IPS-15b (cell line): ENCODE data around the gene CCNL1.

Source experiments
- H3K27me3 ChIP-seq: one replicate; pipeline ENCODE4 v1.6.1; 2013; ENCODE audit warnings: low read length; ENCODE audit not compliant: control insufficient read depth, insufficient read depth
- H3K36me3 ChIP-seq: one replicate; pipeline ENCODE4 v1.6.1; 2013; ENCODE audit warnings: low read length; ENCODE audit not compliant: control insufficient read depth, insufficient read depth
- H3K4me1 ChIP-seq: one replicate; pipeline ENCODE4 v1.6.1; 2013; ENCODE audit warnings: mild to moderate bottlenecking, low read length; ENCODE audit not compliant: control insufficient read depth, insufficient read depth
- H3K4me3 ChIP-seq: one replicate; pipeline ENCODE4 v1.5.1; 2013; ENCODE audit warnings: low read depth, low read length
- H3K9ac ChIP-seq: one replicate; pipeline ENCODE4 v1.6.1; 2013; ENCODE audit warnings: low read depth, mild to moderate bottlenecking, low read length
- H3K9me3 ChIP-seq: one replicate; pipeline ENCODE4 v1.6.1; 2013; ENCODE audit warnings: mild to moderate bottlenecking, low read length; ENCODE audit not compliant: control insufficient read depth, insufficient read depth

The CCNL1 gene

DNA sequence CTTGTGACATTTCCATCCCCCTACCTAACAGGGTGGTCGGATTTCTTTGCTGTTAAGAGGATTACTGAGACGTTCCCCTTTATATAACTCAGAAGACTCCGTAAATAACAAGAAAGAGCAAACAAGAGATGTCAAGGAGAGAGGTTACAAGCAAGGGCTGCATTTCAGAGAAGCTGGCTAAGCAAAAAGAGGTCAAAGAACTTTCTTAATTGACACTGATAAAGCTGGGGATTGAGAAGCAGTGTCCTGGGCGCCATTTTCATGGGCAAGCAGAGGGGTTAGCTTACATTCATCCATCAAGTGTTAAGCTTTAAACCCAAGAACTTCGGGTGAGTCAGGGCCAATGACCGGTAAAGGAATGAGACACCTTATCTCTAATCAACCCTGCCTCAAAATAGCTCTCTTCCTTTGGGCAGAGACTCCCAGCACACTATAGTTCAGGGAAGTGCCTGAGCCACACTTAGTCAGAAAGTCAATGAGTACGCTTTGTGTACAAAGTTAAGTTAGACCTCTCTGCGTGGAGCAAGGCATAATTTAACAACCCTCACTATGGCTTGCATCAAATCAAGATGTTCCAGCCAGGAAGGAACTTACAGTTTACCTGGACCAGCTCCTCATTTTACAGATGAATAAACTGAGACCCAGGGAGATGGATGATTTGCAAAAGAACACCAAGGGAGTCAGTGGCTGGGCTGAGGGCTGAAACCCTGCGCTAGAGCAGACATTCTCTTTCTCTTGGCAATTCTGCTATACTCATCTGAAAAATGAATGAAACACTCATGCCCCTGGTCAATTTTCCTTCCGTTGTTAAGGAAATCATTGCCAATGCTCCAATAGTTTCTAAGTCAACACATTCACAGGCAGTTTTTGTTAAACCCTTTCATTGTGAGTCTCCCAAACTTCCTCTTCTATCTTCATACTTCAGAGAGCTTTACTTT, 44.6 kb downstream of the CCNL1 start:
- H3K4me1 ChIP-seq: peaks cover 3% of the 10 kb centered on the region
- no peaks in the 10 kb centered on the region for H3K36me3 ChIP-seq
- H3K4me3 ChIP-seq: no peak overlapping the region
- no peaks in the 10 kb centered on the region for H3K27me3 ChIP-seq
- no peaks in the 10 kb centered on the region for H3K9me3 ChIP-seq
- no peak overlapping the region for H3K9ac ChIP-seq

DNA sequence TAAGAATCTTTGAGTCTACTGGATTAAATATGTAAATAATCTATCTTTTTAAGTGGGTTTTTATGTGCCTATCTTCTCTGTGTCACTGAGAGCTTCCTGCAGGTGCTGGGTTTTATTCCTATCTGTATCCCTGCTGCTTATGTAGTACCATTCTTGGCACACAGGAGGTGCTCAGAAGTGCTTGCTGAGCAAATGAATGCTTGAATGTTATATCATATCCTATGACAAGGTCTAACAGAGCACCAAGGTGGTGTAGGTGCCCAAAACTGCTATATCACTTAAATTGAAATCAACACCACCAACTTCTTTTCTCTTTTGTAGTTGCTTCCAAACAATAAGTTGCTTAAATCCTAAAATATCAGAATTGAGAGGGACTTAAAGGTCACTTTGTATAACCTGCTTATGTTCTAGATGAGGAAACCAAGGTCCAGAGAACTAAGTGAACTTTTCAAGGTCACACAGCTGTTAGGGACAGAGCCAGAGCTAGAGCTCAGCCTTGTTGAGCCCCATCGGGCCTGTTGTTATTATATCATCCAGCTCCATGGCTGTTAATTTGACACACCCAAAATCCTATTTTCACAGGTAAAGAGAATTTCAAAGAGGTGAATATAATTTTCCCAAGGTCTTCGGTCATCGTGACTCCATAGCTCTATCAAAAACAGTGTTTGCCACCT, 46.0 kb downstream of the CCNL1 start:
- H3K9me3 ChIP-seq: no peaks in the 10 kb centered on the region
- no peak overlapping the region for H3K9ac ChIP-seq
- no peaks in the 10 kb centered on the region for H3K27me3 ChIP-seq
- peaks cover 3% of the 10 kb centered on the region for H3K4me1 ChIP-seq
- H3K36me3 ChIP-seq: no peaks in the 10 kb centered on the region
- H3K4me3 ChIP-seq: no peak overlapping the region

DNA sequence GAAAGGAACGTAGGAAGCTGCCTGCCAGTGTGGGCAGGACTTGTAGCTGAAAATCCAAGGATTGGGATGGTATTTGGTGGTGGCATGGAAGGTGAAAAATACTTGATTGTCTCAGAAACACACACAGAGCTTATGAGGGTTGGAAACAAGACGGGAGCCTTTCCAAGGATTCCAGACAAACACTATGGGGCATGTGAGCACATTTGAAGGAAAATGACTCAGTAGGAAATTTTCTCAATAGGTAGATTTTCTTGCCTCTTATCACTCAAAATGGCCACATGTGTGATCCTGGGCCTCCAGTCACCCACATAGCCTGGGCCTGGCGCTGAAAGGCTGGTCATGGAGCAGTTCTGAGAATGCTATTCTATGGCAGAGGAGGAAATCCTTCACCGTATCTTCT, 47.4 kb downstream of the CCNL1 start:
- H3K27me3 ChIP-seq: no peaks in the 10 kb centered on the region
- no peak overlapping the region for H3K9ac ChIP-seq
- no peaks in the 10 kb centered on the region for H3K9me3 ChIP-seq
- no peak overlapping the region for H3K4me3 ChIP-seq
- H3K4me1 ChIP-seq: peaks cover 3% of the 10 kb centered on the region
- no peaks in the 10 kb centered on the region for H3K36me3 ChIP-seq

DNA sequence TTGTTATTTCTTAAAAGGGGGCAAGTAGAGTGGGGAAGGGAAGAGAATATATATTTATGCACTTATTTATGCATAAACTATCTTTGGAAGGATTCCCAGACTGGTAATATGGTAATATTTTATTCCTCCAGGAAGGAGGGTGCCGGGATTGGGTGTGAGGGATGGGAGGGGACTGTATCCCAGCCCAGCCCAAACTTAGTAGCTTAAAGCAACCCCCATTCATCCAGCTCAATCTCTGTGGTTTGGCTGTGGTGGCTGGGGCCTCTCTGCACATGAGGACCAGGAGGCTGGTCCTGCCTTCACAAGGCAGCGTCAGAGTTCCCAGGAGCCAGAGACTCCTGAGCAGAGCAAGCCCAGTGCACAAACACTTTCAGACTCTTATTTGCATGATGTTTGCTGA, 48.4 kb downstream of the CCNL1 start:
- Histone ChIP-seq H3K27me3 (no peaks in the 10 kb centered on the region), H3K9me3 (no peaks in the 10 kb centered on the region), H3K4me3 (no peak overlapping the region), H3K36me3 (no peaks in the 10 kb centered on the region), H3K4me1 (peaks cover 3% of the 10 kb centered on the region), H3K9ac (no peak overlapping the region)

DNA sequence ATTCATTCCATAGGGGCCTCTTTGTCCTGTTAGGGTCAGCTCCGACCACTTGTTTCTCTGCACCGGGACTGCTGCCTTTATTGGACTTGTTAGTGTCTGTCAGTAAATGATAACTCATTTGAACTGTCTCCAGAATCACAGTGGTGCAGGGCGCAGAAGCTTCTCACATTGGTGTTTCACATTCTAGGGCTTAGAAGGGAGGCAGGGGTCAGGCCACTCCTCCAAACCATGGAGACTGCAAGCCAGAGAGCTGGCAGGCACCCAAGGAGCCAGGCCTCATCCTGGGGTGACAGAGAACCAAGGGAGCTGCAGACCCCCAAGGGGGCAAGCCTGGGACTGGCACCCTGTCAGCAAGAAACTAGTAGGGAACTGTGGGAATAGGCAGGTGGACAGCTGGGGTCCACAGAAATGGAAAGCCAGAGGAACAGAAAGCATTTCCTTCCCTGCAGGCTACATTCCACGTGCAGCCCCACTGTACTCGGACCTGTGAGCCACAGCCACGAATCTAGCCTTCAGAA, 49.1 kb downstream of the CCNL1 start:
- H3K4me1 ChIP-seq: peaks cover 3% of the 10 kb centered on the region
- no peaks in the 10 kb centered on the region for H3K36me3 ChIP-seq
- H3K27me3 ChIP-seq: no peaks in the 10 kb centered on the region
- H3K4me3 ChIP-seq: no peak overlapping the region
- H3K9me3 ChIP-seq: no peaks in the 10 kb centered on the region
- no peak overlapping the region for H3K9ac ChIP-seq

DNA sequence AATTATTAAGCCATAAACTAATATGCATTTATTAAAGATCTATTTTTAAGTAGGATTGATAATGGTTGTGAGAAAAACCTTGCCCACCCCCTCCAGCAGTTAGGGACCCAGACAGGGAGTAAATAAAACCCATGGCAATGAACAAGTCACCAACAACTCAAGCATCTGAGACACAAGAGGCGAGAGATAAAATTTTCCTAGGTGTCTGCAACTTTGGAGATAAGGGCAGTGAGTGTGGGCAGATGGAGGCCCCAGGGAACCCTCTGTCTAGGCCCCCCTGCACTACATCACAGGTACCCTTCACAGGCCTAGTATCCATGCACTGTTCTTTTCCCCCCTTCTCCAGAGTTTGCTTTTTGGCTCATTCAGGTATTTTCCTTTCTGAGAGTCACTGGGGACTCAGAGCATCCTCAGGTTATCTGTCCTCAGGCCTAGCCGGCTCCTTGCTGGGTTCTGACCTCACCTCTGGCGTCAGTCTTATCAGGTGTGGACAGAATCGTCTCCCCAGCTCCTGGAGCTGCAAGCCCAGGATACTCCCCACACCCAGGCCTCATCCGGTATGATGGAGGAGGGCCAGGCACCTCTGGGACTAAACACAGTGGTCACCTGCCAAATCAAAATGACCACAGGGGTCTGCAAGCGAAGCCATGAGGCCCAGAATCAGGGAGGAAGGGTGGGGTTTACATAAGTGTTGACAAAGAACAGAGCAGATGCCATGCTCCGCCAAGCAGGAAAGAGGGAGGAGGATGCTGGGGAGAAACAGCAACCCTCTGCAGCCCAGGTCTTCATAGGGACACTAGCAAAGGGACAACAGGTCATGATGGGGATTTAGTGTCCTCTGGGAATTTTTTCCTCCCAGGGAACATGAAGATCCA, 50.4 kb downstream of the CCNL1 start:
- Histone ChIP-seq H3K4me1 (peaks cover 3% of the 10 kb centered on the region), H3K9me3 (no peaks in the 10 kb centered on the region), H3K4me3 (no peak overlapping the region), H3K36me3 (no peaks in the 10 kb centered on the region), H3K27me3 (no peaks in the 10 kb centered on the region), H3K9ac (no peak overlapping the region)

DNA sequence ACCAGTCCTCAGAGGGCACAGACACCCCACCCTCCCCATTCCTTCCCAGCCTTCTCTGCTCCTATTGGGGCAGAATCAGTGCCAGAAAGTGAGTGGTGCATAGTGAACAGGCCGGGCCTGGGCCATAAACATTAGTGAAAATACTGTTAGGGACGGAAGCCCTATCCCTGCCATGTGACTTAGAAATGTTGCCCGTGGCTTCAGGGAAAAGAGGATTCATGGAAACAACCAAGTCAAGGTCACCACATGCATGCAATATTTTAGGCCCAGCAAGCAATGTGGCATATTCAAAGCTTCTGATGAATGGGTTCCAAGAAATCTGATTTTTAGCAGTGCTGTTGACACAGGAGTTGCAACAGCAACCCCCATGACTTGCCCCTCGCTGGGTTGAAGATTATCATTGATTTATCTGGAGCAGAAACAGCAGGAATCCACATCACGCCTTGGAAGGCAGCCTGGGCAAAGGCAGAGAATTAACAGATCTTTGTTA, 52.3 kb downstream of the CCNL1 start:
- H3K4me1 ChIP-seq: peaks cover 3% of the 10 kb centered on the region
- no peaks in the 10 kb centered on the region for H3K27me3 ChIP-seq
- H3K4me3 ChIP-seq: no peak overlapping the region
- H3K9ac ChIP-seq: no peak overlapping the region
- no peaks in the 10 kb centered on the region for H3K36me3 ChIP-seq
- no peaks in the 10 kb centered on the region for H3K9me3 ChIP-seq

DNA sequence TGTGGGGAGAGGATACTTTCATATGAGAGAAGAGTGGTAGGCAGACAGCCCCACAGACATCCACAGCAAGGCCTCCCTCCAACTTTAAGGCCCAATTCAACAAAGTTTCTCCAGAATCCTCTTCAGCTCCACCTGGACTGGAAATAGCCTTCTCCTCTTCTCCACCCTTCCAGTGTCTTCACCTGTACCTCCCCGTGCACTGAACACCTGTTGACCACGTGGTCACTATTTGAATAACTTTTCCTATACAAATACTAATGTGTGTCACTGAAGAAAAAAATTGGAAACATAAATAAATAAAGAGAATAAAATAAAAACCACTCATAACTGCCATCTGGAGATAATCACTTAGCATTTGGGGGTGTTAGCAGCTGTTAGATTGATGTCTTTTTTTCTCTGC, 52.9 kb downstream of the CCNL1 start:
- Histone ChIP-seq H3K9me3 (no peaks in the 10 kb centered on the region), H3K4me3 (no peak overlapping the region), H3K36me3 (no peaks in the 10 kb centered on the region), H3K27me3 (no peaks in the 10 kb centered on the region), H3K9ac (no peak overlapping the region), H3K4me1 (peaks cover 3% of the 10 kb centered on the region)

DNA sequence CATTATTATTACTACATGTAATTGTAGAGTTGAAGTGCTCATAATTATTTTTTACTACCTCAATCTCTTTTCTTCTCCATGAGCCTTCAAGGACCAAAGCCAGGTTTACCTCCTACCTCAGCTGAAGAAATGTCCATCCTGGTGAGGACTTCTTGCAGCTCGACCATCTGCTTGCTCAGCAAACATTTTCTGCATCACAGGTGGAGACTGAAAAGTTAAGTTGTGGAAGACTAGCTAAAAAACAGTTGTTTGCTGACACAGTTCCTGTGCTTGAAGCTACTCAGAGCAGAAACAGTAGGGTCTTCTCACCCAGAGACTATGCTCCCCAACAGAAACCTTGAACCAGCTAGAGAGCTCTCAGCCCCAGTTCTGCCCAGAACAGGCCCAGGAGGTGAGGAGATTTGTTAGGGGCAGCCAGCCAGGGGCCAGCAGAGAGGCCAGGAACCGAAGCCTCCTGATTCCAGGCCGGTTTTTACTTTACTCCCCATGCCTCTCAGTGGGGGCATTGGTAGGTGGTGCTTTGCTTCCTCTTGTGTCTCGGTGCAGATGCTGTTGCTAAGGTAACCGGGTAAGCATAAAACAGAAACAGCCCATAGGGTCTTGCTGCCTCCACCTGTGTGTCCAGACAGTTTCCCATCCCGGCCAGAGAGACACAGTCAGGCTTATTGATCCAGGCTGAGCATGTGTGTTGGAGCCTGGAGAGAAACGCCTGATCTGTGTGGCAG, 54.9 kb downstream of the CCNL1 start:
- H3K9ac ChIP-seq: no peak overlapping the region
- no peak overlapping the region for H3K4me3 ChIP-seq

DNA sequence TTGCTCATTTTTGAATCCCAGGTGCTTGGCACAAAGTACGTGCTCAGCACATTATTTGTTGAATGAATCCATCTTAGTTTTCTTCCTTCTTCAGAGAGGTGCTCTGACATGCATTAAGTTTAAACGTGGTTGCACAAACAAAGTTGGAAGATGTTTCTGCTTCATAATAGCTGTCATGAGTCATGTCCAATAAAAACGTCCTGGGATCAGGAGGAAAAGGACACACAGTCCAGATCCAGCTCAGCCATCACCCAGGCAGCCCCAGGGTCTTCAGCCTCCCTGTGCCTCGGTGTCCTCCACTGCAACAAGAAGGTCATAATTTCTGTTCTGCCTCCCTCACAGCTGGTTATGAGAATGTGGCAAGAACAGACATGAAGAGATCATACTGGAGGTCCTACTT, 55.4 kb downstream of the CCNL1 start:
- no peak overlapping the region for H3K9ac ChIP-seq
- no peaks in the 10 kb centered on the region for H3K27me3 ChIP-seq
- no peaks in the 10 kb centered on the region for H3K9me3 ChIP-seq
- H3K4me1 ChIP-seq: peaks cover 3% of the 10 kb centered on the region
- H3K36me3 ChIP-seq: no peaks in the 10 kb centered on the region
- H3K4me3 ChIP-seq: no peak overlapping the region

More for the DNA sequence above, 54.9 kb downstream of the CCNL1 start:
- Histone ChIP-seq H3K36me3 (no peaks in the 10 kb centered on the region), H3K9me3 (no peaks in the 10 kb centered on the region), H3K4me1 (peaks cover 3% of the 10 kb centered on the region), H3K27me3 (no peaks in the 10 kb centered on the region)

DNA sequence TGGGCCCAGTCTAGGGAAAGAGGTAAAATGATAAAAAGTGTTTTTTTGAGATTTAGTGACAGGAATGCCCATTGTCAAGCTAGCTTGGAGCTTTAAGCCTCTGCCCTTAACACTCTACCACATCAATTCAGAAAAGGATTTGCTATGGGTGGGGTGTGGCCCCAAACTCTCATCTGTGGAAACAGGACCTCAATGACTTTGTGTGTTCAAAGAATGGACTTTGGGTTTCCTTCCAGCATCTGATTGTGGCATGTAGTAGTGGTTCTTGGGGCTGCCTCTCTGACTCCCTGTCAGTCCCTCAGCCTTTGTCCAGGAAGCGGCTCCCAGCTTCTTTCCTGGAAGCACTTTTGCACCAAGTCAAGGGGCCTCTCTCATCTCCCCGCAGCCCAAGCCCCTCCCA, 56.1 kb downstream of the CCNL1 start:
- no peaks in the 10 kb centered on the region for H3K36me3 ChIP-seq
- H3K9ac ChIP-seq: no peak overlapping the region
- no peaks in the 10 kb centered on the region for H3K27me3 ChIP-seq
- H3K4me1 ChIP-seq: peaks cover 3% of the 10 kb centered on the region
- no peaks in the 10 kb centered on the region for H3K9me3 ChIP-seq
- H3K4me3 ChIP-seq: no peak overlapping the region
